Measurements from ENCODE around the gene GPANK1.

GPANK1 gene

DNA sequence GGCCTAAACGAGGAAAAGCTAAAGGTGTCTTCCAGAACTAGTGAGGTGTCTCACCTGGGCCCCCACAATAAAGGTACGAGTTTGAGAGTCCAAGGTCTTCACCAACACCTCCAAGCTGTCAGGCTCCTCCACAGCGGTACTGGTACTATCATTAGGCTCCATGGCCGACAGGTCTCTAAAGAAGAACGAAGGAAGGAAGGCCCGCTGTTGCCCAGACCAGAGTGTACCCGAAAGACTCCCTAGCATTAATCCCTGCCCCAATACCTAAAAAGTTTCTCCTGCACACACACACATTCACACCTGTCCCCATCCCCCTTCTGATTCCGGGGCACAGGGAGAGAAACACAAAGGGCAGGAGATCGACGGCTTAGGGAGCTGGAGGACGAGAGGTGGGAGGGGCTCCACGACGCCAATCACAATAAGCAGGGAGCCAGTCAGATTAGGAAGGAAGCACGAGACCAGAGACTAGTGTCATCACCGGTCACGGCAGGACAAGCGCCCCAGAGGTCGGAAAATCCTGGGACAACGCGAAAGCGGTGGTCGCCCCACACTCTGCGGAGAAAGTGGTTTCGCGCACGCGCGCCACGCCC, 13.1 kb downstream of the GPANK1 start:
- H3K9me3 ChIP-seq (ENCODE audit: control insufficient read depth, insufficient read depth, low read length) = no peaks in the 10 kb centered on the region
- H3K4me1 ChIP-seq (ENCODE audit: insufficient read depth, low read length) = no peaks in the 10 kb centered on the region; the same call in 1 of the 2 replicates
- H3K36me3 ChIP-seq (ENCODE audit: insufficient read depth, low read length) = peaks cover 16% of the 10 kb centered on the region; the same call in 1 of the 2 replicates
- peak overlapping the region; percentile 76 for H3K9ac ChIP-seq (ENCODE audit: low read depth, low read length)

DNA sequence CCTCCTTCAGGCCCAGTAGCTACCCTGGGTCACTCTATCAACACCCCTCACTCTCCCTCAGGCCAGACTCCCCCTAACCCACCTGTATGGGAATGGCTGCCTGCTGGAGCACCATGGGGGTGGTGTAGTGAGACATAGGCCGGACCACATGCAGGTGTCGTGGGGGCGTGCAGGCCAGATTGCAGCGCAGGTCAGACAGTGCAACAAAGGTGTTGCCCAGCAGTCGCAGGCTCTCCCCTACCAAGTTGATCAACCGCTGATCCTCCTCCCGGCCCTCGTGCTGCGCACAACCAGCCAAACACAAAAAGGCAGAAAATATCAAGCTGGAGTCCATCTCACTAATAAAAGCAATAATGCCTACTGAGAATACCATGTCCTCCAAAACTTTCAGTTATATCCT, 19.5 kb downstream of the GPANK1 start:
- no peaks in the 10 kb centered on the region for H3K4me1 ChIP-seq (ENCODE audit: insufficient read depth, low read length)
- H3K9ac ChIP-seq (ENCODE audit: low read depth, low read length) = no peak overlapping the region
- H3K9me3 ChIP-seq (ENCODE audit: control insufficient read depth, insufficient read depth, low read length) = no peaks in the 10 kb centered on the region
- peaks cover 41% of the 10 kb centered on the region for H3K36me3 ChIP-seq (ENCODE audit: insufficient read depth, low read length)

DNA sequence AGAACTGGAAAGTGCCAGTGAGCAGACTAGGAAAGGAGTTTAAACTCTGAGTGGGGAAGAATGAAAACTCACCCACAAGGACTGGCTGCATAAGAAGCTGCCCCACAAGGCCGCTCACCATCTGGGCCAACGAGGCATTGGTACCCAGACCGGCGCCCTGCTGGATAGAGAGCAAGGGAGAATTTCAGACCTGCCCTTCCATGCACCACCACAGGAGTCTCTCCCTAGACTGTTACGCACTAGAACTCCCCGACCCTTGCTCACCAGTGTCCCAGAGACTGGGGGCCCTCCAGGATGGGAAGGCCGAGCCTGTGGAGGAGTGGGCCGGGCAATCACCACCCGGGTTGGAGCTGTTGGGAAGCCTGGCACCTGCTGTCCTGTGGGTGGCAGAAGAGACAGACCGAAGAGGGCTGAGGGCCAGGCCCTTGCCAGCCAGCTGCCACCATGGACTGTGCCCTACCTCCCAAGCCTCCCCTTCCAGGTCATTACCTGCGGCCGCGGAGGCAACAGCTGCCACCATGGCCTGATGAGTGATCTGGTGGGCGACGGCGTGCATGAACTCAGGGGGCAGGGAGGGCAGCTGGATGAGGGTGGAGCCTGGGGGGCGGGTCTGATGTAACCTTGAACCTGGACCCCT, 20.9 kb downstream of the GPANK1 start:
- Histone ChIP-seq H3K4me1 (ENCODE audit: insufficient read depth, low read length) (no peaks in the 10 kb centered on the region), H3K9me3 (ENCODE audit: control insufficient read depth, insufficient read depth, low read length) (no peaks in the 10 kb centered on the region), H3K36me3 (ENCODE audit: insufficient read depth, low read length) (peaks cover 45% of the 10 kb centered on the region), H3K9ac (ENCODE audit: low read depth, low read length) (no peak overlapping the region)

DNA sequence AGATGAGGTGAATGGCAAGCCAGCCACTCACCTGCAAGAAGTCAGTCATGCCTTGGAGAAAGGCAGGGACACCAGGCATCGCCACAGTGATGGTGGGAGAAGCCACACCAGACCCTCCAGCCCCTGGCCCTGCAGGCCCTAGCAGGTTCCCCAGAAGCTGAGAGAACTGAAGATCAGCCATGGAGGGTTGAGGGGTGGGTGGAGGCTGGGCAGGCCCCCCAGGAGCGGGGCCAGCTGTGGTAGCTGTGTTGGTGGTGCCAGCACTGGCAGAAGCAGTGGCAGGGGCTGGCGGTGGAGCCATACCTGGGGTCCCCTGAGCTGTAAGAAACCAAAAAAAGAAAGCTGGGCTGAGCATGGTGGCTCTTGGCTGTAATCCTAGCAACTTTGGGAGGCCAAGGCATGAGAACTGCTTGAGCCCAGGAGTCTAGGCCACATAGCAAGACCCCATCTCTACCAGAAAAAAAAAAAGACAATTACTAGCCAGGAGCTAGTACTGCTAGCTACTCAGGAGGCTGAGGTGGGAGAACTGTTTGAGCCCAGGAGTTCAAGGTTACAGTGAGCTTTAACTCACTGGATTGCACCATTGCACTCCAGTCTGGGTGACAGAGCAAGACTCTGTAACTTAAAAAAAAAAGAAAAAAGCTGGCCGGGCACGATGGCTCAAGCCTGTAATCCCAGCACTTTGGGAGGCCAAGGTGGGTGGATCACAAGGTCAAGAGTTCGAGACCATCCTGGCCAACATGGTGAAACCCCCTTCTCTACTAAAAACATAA, 21.8 kb downstream of the GPANK1 start:
- H3K9me3 ChIP-seq (ENCODE audit: control insufficient read depth, insufficient read depth, low read length) = no peaks in the 10 kb centered on the region
- peaks cover 40% of the 10 kb centered on the region for H3K36me3 ChIP-seq (ENCODE audit: insufficient read depth, low read length)
- no peaks in the 10 kb centered on the region for H3K4me1 ChIP-seq (ENCODE audit: insufficient read depth, low read length)
- no peak overlapping the region for H3K9ac ChIP-seq (ENCODE audit: low read depth, low read length)

DNA sequence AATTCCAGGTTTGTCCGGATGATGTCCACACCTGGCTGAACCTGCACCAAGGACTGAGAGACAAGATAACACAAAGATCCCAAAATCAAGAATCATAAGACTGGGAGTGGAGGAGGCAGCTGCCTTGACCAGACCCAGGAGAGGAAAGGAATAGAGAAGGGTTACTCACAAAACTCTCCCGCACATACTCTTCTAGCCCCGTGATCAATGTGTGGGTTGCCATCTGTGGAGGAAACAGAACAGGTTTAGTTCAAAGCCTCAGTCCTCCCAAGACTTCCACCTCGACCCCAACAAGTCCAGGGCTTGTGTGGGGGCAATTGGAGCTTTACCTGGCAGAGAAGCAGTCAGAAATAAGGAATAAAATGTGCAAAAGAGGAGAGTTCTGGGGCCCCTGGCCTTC, 23.4 kb downstream of the GPANK1 start:
- H3K9ac ChIP-seq (ENCODE audit: low read depth, low read length) = no peak overlapping the region
- no peaks in the 10 kb centered on the region for H3K9me3 ChIP-seq (ENCODE audit: control insufficient read depth, insufficient read depth, low read length)
- H3K36me3 ChIP-seq (ENCODE audit: insufficient read depth, low read length) = peaks cover 49% of the 10 kb centered on the region
- no peaks in the 10 kb centered on the region for H3K4me1 ChIP-seq (ENCODE audit: insufficient read depth, low read length)

DNA sequence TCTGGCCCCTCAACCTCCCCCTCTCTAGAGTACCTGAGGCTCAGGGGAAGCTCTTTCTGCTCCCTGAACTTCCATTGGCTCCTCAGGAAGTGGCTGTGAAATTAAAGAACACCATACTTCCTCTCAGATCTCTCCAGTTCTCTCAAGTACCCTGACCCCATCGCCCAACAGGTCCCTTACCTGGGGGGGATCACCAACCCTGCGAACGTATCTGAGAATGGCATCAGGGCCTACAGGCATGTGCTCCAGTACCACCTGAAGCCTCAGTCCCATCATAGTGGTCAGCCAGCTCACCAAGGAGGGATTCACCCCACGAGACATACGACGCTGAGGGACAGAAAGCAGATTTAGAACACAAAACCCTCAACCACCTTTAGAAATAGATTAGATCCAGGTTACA, 24.2 kb downstream of the GPANK1 start:
- no peaks in the 10 kb centered on the region for H3K4me1 ChIP-seq (ENCODE audit: insufficient read depth, low read length)
- no peaks in the 10 kb centered on the region for H3K9me3 ChIP-seq (ENCODE audit: control insufficient read depth, insufficient read depth, low read length)
- H3K36me3 ChIP-seq (ENCODE audit: insufficient read depth, low read length) = peaks cover 54% of the 10 kb centered on the region
- no peak overlapping the region for H3K9ac ChIP-seq (ENCODE audit: low read depth, low read length)

DNA sequence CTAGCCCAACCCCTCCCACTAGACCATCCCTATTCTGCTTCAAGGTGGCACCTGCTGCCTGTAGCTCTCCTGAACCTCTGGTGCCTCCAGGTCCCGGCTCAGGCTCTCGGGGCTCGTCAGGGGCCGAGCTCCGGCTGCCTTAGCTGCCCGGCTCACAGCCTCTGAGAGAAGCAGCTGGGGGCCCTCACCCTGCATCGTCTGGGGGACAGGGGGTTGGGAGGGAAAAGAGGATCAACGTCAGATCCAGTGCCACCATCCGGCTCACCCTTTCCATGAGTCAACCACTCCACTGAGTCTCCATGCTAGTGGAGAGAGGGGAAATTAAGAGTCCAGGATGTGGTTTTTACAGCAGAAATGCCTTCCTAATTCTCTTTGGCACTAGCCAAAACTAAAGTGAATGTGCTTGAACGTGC, 25.3 kb downstream of the GPANK1 start:
- Histone ChIP-seq H3K9me3 (ENCODE audit: control insufficient read depth, insufficient read depth, low read length) (no peaks in the 10 kb centered on the region), H3K9ac (ENCODE audit: low read depth, low read length) (no peak overlapping the region), H3K4me1 (ENCODE audit: insufficient read depth, low read length) (no peaks in the 10 kb centered on the region), H3K36me3 (ENCODE audit: insufficient read depth, low read length) (peaks cover 55% of the 10 kb centered on the region)

DNA sequence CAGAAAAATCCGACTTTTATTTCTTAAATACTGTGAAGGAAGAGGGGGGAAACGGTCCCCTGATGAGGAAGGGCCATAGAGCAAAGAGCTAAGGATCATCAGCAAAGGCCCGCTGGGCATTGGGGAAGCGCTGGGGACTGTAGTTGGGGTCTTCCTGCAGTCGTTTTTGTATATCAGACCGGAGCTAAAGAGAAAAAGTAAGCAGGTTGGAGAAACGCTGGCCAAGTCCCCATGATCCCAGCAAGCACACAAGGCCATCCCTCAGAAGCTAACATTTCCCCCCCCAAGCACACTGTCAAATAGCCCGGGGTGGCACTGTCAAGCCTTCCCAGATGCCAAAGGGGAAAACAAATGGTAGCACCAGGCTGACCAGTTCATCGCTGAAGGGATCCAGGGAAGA, 25.8 kb downstream of the GPANK1 start:
- Histone ChIP-seq H3K9me3 (ENCODE audit: control insufficient read depth, insufficient read depth, low read length) (no peaks in the 10 kb centered on the region), H3K9ac (ENCODE audit: low read depth, low read length) (no peak overlapping the region), H3K4me1 (ENCODE audit: insufficient read depth, low read length) (no peaks in the 10 kb centered on the region), H3K36me3 (ENCODE audit: insufficient read depth, low read length) (peaks cover 56% of the 10 kb centered on the region)

DNA sequence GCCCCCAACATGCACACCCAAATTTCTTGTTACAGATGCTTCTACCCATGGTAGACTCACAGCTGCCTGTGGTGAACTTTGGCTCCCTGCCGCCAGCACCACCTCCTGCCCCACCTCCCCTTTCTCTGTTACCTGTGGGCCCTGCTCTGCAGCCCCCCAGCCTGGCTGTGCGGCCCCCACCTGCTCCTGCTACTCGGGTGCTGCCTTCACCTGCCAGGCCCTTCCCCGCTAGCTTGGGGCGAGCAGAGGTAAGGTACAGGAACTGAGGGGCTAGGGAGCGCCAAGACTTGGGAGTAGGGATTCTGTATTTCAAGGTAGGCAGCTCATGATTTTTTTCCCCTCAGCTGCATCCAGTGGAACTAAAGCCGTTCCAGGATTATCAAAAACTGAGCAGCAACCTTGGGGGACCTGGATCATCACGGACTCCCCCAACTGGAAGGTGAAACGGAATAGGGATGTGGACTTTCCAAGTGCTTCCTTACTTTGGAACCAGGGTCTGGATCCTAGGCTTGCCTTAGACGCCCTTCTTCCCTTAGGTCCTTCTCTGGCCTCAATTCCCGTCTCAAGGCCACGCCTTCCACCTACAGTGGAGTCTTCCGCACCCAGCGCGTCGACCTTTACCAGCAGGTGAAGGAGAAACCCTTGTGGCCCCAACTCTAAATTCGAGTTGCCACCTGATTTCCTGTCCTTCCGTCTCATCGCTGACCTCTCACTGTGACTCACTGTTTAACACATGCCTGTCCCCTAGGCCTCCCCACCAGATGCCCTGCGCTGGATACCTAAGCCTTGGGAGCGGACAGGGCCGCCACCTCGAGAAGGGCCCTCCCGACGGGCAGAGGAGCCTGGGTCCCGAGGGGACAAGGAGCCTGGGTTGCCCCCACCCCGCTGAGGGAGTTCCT, 27.9 kb downstream of the GPANK1 start:
- Histone ChIP-seq H3K9ac (ENCODE audit: low read depth, low read length) (no peak overlapping the region), H3K4me1 (ENCODE audit: insufficient read depth, low read length) (no peaks in the 10 kb centered on the region), H3K36me3 (ENCODE audit: insufficient read depth, low read length) (peaks cover 66% of the 10 kb centered on the region), H3K9me3 (ENCODE audit: control insufficient read depth, insufficient read depth, low read length) (no peaks in the 10 kb centered on the region)

DNA sequence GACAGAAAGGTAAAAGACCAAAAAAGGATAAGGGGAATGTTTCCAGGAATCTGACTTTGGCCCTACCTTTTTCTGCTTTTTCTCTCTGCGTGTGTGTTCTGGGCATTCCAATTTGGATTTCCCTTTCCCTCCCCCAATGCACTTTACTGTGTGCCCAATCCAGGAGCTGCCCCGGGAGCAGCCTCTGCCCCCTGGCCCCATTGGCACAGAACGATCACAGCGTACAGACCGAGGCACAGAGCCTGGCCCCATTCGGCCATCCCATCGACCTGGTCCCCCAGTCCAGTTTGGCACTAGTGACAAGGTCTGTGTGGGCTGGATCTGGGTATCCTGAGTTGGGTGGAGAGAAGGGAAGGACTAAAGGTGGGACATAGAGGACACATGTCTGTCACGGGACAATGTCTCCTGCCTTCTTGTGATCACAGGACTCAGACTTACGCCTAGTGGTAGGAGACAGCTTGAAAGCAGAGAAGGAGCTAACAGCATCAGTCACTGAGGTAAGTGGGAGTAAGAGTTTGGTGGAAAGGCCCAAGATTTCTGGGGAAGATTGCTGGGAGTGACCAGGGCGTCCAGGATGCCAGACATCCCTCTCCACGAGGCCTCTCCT, 29.7 kb downstream of the GPANK1 start:
- Histone ChIP-seq H3K9me3 (ENCODE audit: control insufficient read depth, insufficient read depth, low read length) (no peaks in the 10 kb centered on the region), H3K9ac (ENCODE audit: low read depth, low read length) (no peak overlapping the region), H3K36me3 (ENCODE audit: insufficient read depth, low read length) (peaks cover 68% of the 10 kb centered on the region), H3K4me1 (ENCODE audit: insufficient read depth, low read length) (no peaks in the 10 kb centered on the region)

DNA sequence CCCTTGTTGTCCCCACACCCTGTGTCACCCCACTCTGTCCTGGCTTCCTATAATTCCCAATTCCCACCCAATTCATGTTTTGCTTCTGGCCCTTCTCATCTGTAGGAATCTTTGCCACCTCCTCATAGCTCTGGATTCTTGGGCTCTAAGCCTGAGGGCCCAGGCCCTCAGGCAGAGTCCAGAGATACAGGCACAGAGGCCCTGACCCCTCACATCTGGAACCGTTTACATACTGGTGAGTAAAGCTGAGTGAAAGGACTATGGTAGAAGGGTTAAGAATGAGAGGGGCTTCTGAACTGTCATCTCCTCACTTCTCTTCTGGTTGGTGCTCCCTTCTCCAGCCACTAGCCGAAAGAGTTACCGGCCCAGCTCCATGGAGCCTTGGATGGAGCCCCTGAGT, 30.7 kb downstream of the GPANK1 start:
- H3K4me1 ChIP-seq (ENCODE audit: insufficient read depth, low read length) = no peaks in the 10 kb centered on the region
- peaks cover 62% of the 10 kb centered on the region for H3K36me3 ChIP-seq (ENCODE audit: insufficient read depth, low read length)
- H3K9ac ChIP-seq (ENCODE audit: low read depth, low read length) = no peak overlapping the region
- H3K9me3 ChIP-seq (ENCODE audit: control insufficient read depth, insufficient read depth, low read length) = no peaks in the 10 kb centered on the region

DNA sequence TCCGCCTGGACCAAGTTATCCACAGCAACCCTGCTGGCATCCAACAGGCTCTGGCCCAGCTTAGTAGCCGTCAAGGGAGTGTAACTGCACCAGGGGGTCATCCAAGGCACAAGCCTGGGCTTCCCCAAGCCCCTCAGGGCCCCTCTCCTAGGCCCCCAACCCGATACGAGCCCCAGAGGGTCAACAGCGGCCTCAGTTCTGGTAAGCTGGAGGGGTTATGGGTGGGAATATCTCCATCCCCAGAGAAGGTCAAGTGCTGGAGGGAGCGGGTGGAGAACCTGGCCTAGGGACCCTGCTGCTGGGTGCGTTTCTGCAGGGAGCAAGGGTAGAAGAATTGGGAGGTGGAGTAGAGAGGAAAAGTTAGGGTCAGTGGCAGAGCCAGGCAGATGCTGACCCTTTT, 31.4 kb downstream of the GPANK1 start:
- no peaks in the 10 kb centered on the region for H3K4me1 ChIP-seq (ENCODE audit: insufficient read depth, low read length)
- no peak overlapping the region for H3K9ac ChIP-seq (ENCODE audit: low read depth, low read length)
- no peaks in the 10 kb centered on the region for H3K9me3 ChIP-seq (ENCODE audit: control insufficient read depth, insufficient read depth, low read length)
- H3K36me3 ChIP-seq (ENCODE audit: insufficient read depth, low read length) = peaks cover 64% of the 10 kb centered on the region

DNA sequence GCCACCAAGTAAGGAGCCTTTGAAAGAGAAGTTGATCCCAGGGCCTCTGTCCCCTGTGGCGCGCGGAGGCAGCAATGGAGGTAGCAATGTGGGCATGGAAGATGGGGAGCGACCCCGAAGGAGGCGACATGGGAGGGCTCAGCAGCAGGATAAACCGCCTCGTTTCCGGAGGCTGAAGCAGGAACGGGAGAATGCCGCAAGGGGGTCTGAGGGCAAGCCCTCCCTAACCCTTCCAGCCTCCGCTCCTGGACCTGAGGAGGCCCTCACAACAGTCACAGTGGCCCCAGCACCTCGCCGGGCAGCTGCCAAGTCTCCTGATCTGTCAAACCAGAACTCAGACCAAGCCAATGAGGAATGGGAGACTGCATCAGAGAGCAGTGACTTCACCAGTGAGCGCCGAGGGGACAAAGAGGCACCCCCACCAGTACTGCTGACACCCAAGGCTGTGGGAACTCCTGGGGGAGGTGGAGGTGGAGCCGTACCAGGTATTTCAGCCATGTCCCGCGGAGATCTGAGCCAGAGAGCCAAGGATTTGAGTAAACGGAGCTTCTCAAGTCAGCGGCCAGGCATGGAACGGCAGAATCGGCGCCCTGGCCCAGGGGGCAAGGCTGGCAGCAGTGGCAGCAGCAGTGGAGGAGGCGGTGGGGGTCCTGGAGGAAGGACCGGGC, 32.4 kb downstream of the GPANK1 start:
- no peaks in the 10 kb centered on the region for H3K4me1 ChIP-seq (ENCODE audit: insufficient read depth, low read length)
- peaks cover 69% of the 10 kb centered on the region for H3K36me3 ChIP-seq (ENCODE audit: insufficient read depth, low read length)
- no peak overlapping the region for H3K9ac ChIP-seq (ENCODE audit: low read depth, low read length)

More for the DNA sequence above, 32.4 kb downstream of the GPANK1 start:
- no peaks in the 10 kb centered on the region for H3K9me3 ChIP-seq (ENCODE audit: control insufficient read depth, insufficient read depth, low read length)

Data from ES-I3 (cell line).